HG02970 (cell line): Measurements from ENCODE around the gene SEC11A.
A peak's percentile ranks its signal among the peaks of the same experiment; 100 is the strongest.
"Not testable (repeated sequence)": the region's sequence is repeated elsewhere in the genome, so short reads cannot be mapped to it uniquely, and the experiment has no call there.

Source experiments
- ATAC-seq: cut with Tn5 transposase; IDR thresholded peaks from one replicate; pipeline ENCODE4 v1.9.1; 2021; ENCODE audit warnings: mild to moderate bottlenecking, moderate library complexity, moderate number of reproducible peaks; ENCODE audit not compliant: unreplicated experiment, low FRiP score

SEC11A gene

GRCh38 chr15:84686446-84686845 lies 29.5 kb downstream of the SEC11A start:
- ATAC-seq: not testable (repeated sequence)

- no peak for ATAC-seq
These were observed 30.6 kb downstream of the SEC11A start for GRCh38 chr15:84685304-84685703.

- no peak for ATAC-seq
These were observed 31.8 kb downstream of the SEC11A start for GRCh38 chr15:84684092-84684491.

GRCh38 chr15:84681831-84682230 lies 34.1 kb downstream of the SEC11A start:
- ATAC-seq: no peak

GRCh38 chr15:84671211-84671610 lies 44.7 kb downstream of the SEC11A start:
- no peak for ATAC-seq

GRCh38 chr15:84669726-84670125 lies 46.2 kb downstream of the SEC11A start:
- no peak for ATAC-seq

- no peak for ATAC-seq
These were observed 47.5 kb downstream of the SEC11A start for GRCh38 chr15:84668221-84668982.

- ATAC-seq: no peak
These were observed 49.6 kb downstream of the SEC11A start for GRCh38 chr15:84666373-84666772.

GRCh38 chr15:84661001-84661400 lies 54.9 kb downstream of the SEC11A start:
- ATAC-seq: no peak

GRCh38 chr15:84659904-84660781 lies 55.8 kb downstream of the SEC11A start:
- ATAC-seq: no peak

GRCh38 chr15:84658788-84659411 lies 57.0 kb downstream of the SEC11A start:
- no peak for ATAC-seq

GRCh38 chr15:84658080-84658787 lies 57.7 kb downstream of the SEC11A start, which contains the start of gene NMB:
Gene NMB, minus strand, starts transcription at chr15:84658199. Its CDS starts 47 bp downstream, at chr15:84658152.
- peak; percentile 46 for ATAC-seq

- no peak for ATAC-seq
These were observed 58.2 kb downstream of the SEC11A start for GRCh38 chr15:84657748-84658079.

GRCh38 chr15:84656972-84657371 lies 59.0 kb downstream of the SEC11A start:
- no peak for ATAC-seq

- no peak for ATAC-seq
These were observed 61.1 kb downstream of the SEC11A start for GRCh38 chr15:84654689-84655453.

GRCh38 chr15:84653910-84654688 lies 61.8 kb downstream of the SEC11A start, which contains the start of gene WDR73:
Gene WDR73, minus strand, starts transcription at chr15:84654283. Its CDS starts 9 bp downstream, at chr15:84654274.
- peak; percentile 87 for ATAC-seq

- ATAC-seq: no peak
These were observed 62.4 kb downstream of the SEC11A start for GRCh38 chr15:84653584-84653909.

- ATAC-seq: no peak
These were observed 66.2 kb downstream of the SEC11A start for GRCh38 chr15:84649706-84650105.

- no peak for ATAC-seq
These were observed 67.4 kb downstream of the SEC11A start for GRCh38 chr15:84648539-84648938.
